Measurements from ENCODE around the gene STK35. TPM values are rescaled to one million over a fixed set of nuclear protein-coding genes. Genes with fewer than 3 reads are reported as not detected.

The STK35 gene
- total RNA-seq, 1 experiment from 2014 or later = 16.5 TPM

DNA sequence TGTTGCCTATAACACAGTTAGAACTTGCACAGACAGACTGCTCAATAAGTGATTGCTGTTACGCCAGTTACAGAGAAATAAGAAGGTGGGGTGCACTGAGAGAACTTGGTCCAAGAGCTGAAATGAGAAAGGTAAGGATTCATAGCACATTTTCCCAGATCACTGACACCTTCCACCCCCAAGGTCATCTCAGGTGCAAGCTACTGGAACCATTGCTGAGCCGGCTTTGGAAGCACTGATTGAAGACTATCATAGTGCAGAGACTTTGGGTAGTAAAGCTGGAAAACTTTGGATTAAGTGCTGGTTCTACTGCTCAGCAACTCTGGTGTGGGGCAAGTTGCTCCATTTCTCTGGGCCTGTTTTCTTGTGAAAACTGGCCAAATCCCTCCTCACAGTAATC is 38.1 kb downstream of the STK35 start:
- no peaks in the 10 kb centered on the region for H3K9me3 Mint-ChIP-seq (ENCODE audit: low read depth, unreplicated experiment)
- CTCF ChIA-PET = no interaction called here
- DNase-seq = no peak
- no peaks in the 10 kb centered on the region for H3K4me1 Mint-ChIP-seq (ENCODE audit: low read depth, unreplicated experiment)
- no peak overlapping the region for H3K4me3 Mint-ChIP-seq (ENCODE audit: low read depth, unreplicated experiment)
- TF ChIP-seq, protein P1, sequence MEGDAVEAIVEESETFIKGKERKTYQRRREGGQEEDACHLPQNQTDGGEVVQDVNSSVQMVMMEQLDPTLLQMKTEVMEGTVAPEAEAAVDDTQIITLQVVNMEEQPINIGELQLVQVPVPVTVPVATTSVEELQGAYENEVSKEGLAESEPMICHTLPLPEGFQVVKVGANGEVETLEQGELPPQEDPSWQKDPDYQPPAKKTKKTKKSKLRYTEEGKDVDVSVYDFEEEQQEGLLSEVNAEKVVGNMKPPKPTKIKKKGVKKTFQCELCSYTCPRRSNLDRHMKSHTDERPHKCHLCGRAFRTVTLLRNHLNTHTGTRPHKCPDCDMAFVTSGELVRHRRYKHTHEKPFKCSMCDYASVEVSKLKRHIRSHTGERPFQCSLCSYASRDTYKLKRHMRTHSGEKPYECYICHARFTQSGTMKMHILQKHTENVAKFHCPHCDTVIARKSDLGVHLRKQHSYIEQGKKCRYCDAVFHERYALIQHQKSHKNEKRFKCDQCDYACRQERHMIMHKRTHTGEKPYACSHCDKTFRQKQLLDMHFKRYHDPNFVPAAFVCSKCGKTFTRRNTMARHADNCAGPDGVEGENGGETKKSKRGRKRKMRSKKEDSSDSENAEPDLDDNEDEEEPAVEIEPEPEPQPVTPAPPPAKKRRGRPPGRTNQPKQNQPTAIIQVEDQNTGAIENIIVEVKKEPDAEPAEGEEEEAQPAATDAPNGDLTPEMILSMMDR (IDR thresholded peaks at IDR 0.05; ENCODE audit: unreplicated experiment) = no peak
- no TSS peak for BruUV-seq (replicated peaks)
- H3K36me3 Mint-ChIP-seq (ENCODE audit: insufficient read depth, unreplicated experiment) = peaks cover 6% of the 10 kb centered on the region
- H3K27me3 Mint-ChIP-seq (ENCODE audit: unreplicated experiment) = no peaks in the 10 kb centered on the region
- intact Hi-C loops (cut with micrococcal nuclease; ENCODE audit: unreplicated experiment) = no loop called here
- no peak overlapping the region for H3K27ac Mint-ChIP-seq (ENCODE audit: unreplicated experiment)

DNA sequence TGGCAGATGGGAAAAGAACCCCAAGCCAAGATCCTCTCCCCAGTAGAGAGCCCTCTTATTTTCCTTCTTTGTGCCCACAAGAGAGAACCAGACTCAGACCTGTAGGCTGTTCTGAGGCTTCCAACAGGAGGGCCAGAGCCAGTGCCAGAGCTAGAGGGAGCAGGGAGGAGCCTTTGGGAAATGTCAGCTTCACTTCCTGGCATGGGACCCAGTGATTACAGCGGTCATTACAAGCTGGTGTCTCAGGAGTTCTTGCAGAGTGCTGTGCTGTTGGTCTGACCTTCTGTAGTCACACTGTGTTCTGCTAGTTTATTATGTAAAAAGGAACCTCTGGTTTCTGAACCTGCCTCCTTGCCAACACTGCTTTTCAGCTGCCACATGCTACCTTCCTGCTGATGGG is 38.9 kb downstream of the STK35 start:
- intact Hi-C loops (cut with micrococcal nuclease; ENCODE audit: unreplicated experiment) = no loop called here
- H3K9me3 Mint-ChIP-seq (ENCODE audit: low read depth, unreplicated experiment) = no peaks in the 10 kb centered on the region
- no peak overlapping the region for H3K27ac Mint-ChIP-seq (ENCODE audit: unreplicated experiment)
- H3K4me1 Mint-ChIP-seq (ENCODE audit: low read depth, unreplicated experiment) = no peaks in the 10 kb centered on the region
- no peak for DNase-seq
- no TSS peak for BruUV-seq (replicated peaks)
- peaks cover 10% of the 10 kb centered on the region for H3K36me3 Mint-ChIP-seq (ENCODE audit: insufficient read depth, unreplicated experiment)
- CTCF ChIA-PET = no interaction called here
- TF ChIP-seq, protein P1 (IDR thresholded peaks at IDR 0.05; ENCODE audit: unreplicated experiment) = no peak
- H3K4me3 Mint-ChIP-seq (ENCODE audit: low read depth, unreplicated experiment) = no peak overlapping the region
- no peaks in the 10 kb centered on the region for H3K27me3 Mint-ChIP-seq (ENCODE audit: unreplicated experiment)

DNA sequence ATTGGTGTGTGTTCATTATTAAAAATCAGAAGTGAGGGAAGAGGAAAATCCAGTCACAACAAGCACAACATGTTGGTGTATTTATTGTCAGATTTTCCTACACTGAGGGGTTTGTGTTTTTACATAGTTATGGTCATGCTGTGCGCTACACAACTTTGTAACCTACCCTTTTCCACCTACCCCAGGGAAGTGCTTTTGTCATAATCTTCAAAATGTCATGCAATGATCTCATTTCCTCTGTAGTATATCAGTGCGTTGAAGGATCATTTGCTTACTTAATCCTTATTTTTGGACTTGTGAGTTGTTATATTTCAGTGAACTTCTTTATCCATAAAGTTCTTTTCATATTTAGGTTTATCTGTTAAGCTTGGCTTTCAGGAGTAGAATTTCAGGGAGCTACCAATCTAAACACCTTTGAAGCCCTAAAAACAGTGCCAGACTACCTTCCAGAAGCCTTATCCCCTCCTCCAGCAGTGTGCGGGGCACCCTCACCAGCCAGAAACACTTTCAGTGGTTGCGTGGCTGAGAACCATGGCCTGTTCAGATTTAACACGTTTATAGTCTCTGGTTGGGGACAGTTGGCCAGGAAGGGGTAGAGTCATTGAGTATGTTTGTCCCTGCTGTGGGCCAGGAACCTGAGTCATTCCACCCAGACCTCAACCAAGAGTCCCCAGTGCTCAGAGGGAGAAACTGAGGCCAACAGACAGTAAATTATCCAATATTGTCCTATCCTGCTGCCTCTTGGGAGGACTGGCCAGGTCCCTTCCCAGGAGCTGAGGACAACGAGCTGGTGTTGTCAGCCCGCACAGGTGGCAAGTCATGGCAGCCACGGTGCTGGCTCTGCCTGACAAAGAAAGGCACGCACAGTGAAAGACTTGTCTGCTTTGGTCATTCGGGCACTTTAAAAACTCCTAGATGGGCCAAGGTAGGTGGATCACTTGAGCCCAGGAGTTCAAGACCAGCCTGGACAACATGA is 40.3 kb downstream of the STK35 start:
- intact Hi-C loops (cut with micrococcal nuclease; ENCODE audit: unreplicated experiment) = no loop called here
- H3K9me3 Mint-ChIP-seq (ENCODE audit: low read depth, unreplicated experiment) = no peaks in the 10 kb centered on the region
- no peak overlapping the region for H3K4me3 Mint-ChIP-seq (ENCODE audit: low read depth, unreplicated experiment)
- H3K4me1 Mint-ChIP-seq (ENCODE audit: low read depth, unreplicated experiment) = no peaks in the 10 kb centered on the region
- H3K36me3 Mint-ChIP-seq (ENCODE audit: insufficient read depth, unreplicated experiment) = peaks cover 10% of the 10 kb centered on the region
- BruUV-seq (replicated peaks) = no TSS peak
- TF ChIP-seq, protein P1 (IDR thresholded peaks at IDR 0.05; ENCODE audit: unreplicated experiment) = no peak
- H3K27me3 Mint-ChIP-seq (ENCODE audit: unreplicated experiment) = no peaks in the 10 kb centered on the region
- CTCF ChIA-PET = no interaction called here
- no peak for DNase-seq
- no peak overlapping the region for H3K27ac Mint-ChIP-seq (ENCODE audit: unreplicated experiment)

DNA sequence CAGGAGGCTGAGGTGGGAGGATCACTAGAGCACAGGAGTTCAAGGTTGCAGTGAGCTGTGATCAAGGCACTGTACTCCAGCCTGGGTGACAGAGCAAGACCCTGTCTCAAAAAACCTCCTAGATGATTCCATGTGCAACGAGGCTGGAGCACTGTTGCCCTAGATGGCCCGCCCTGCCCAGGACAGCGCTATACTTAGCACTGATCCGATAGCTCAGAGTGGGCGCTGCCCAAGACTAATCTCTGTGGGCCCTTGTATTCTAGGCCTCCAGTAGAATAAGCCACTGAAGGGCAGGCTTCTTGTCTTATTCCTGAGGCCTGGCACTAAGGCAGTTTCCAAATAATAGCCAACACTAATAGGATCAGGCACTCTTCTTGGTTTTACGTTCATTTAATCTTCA is 41.0 kb downstream of the STK35 start:
- TF ChIP-seq, protein P1 (IDR thresholded peaks at IDR 0.05; ENCODE audit: unreplicated experiment) = no peak
- Mint-ChIP-seq H3K4me3 (ENCODE audit: low read depth, unreplicated experiment) (no peak overlapping the region), H3K9me3 (ENCODE audit: low read depth, unreplicated experiment) (no peaks in the 10 kb centered on the region), H3K4me1 (ENCODE audit: low read depth, unreplicated experiment) (no peaks in the 10 kb centered on the region), H3K36me3 (ENCODE audit: insufficient read depth, unreplicated experiment) (peaks cover 10% of the 10 kb centered on the region), H3K27me3 (ENCODE audit: unreplicated experiment) (no peaks in the 10 kb centered on the region), H3K27ac (ENCODE audit: unreplicated experiment) (no peak overlapping the region)
- intact Hi-C loops (cut with micrococcal nuclease; ENCODE audit: unreplicated experiment) = no loop called here
- CTCF ChIA-PET = no interaction called here
- no TSS peak for BruUV-seq (replicated peaks)
- DNase-seq = no peak

Measured in Calu3 (cell line).